HL-60/S4 treated with retinoic acid at 250 ng/mL for 4 days and 3 days (cell line): Measurements from ENCODE around the gene TM4SF20.
"Not testable (repeated sequence)": the region's sequence is repeated elsewhere in the genome, so short reads cannot be mapped to it uniquely, and the experiment has no call there.

Experiments
- in situ Hi-C: fragments of 300-500 bp; cut with MboI; formaldehyde crosslinking; loops from 2 replicates; pipeline ENCODE4 v1.7.0; 2022; ENCODE audit warnings: low sequenced_read_pairs

Gene TM4SF20

DNA sequence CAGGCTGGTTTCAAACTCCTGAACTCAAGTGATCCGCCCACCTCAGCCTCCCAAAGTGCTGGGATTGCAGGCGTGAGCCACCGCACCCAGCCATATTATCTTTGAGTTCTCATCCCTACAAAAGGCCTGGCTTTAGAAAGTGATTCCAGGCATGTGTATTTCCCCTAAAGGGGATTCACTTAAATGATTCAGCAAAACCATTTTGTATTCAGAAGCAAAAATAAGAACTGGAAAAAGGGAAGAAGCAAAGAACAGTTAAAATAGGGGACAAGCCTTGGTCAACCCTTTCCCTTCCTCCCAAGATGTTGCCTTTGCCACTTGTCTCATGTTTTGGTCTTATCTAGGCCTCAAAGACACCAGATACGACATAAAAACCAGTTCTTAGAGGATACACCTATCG lies 10.5 kb downstream of the TM4SF20 start:
- in situ Hi-C loops: no loop called here

DNA sequence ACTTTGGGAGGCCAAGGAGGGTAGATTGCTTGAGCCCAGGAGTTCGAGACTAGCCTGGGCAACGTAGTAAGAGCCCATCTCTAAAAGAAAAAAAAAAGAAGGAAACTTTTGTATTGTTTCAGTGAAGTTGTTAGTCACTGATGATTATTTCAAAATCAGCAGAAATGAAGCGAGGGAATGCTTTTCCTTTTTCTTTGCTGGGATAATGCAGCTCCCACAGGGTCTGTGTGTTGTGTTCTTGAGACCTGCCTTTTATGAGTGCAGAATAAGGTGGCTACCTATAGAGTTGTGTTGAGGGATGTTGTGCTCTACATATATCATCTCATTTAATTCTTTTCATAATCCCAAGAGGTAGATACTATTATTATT lies 11.7 kb downstream of the TM4SF20 start:
- in situ Hi-C loops: no loop called here

DNA sequence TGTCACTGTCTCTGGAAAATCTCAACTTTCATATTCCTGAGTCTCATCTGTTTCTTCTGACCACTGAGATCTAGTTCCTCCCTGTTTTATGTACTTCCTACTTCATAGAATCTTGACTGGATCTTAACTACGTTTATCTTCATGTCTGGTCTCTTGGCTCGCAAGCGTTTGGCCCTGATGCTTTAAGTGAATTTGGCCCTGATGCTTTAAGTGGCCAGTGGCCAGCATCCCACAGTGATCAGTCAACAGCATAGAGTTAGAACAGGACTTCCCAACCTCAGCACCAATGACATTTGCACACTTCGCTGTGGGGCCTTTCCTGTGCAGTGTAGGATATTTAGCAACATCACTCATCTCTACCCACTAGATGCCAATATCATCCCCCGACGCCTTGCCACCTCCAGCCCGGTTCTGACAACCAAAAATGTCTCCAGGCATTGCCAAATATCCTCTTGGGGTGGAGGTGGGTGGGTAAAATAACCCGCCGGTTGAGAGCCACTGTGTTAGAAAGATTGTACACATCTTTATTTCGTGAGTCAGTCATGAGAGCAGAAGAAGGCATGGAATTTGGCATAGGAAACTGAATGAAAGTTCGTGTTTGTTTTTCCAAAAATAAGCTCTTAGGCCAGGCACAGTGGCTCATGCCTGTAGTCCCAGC lies 12.2 kb downstream of the TM4SF20 start:
- in situ Hi-C loops: no loop called here

DNA sequence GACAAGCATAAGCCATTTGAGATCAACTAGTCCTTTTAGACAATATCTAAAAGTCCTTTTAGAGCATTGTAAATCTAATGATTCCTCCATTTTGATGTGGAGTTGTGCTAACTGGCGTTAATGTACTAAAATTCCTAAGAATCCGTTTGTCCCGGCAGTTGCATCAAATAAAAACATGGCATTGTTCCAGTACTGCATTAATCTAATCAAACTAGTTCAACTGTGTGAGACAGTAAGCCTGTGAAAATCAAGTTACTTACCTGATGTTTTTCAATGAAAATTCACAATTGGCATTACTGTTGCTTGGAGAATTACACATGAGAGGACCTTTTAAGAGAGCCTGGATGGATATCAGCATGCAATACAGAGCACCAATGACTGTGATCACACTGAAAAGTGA lies 13.3 kb downstream of the TM4SF20 start:
- in situ Hi-C loops: no loop called here

DNA sequence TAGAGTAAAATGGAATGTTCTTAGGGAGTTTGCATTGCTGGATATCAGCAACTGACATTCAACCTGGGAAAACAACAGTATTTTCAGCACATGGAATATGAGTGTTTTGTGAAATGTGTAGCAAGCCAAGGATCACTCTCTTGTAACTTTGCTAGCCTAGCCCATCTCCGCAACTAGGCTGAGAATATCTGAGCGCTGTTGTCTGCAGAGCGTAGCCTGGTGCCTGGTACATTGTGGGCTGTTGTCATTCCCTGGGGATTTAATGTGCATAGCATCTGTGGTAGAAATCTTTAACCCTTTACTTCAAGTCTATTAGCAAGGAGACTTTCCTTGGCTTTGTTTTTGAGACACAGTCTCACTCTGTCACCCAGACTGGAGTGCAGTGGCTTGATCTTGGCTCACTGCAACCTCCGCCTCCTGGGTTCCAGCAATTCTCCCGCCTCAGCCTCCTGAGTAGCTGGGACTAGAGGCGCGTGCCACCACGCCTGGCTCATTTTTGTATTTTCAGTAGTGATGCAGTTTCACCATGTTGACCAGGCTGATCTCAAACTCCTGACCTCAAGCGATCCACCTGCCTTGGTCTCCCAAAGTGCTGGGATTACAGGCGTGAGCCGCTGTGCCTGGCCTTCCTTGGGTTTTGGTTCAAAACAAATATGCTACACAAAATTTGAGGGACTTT lies 14.4 kb downstream of the TM4SF20 start:
- in situ Hi-C loops: not testable (repeated sequence)

DNA sequence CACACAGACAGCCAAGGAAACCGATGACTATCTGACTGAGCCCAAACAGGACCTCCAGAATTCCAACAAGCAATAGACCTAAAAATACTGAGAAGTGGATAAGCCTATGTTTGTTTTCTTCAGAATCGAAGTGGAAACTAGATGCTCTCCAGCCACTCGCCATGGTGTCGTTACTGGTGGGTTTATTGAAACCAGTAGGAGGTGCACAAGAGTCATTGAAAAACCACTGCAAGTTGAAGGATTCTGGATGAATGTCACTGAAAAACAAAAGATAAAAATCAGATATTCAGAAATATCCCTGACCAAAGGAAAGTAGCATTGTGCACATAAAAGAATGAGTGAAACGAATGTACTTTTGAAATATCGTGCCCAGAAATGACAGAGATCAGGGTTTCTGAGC lies 15.3 kb downstream of the TM4SF20 start:
- in situ Hi-C loops: no loop called here

DNA sequence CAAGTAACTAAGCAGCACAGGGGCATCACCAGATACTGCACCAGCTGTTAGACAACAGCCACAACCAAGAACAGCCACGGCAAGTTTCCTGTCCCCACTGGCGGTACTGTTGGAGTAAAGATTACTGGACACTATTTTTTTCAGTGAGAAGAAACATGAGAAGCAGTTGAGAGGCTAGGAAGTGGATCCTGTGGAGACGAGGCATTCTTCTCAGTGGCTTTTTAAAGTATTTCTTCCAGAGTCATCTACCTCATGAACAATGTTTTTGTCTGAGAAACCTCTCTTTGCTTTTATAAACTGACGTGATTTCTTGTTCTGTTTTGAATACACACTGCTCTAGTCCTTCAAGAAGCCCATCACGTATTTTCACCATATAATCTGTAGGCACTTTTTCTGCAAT lies 18.8 kb downstream of the TM4SF20 start:
- in situ Hi-C loops: no loop called here

DNA sequence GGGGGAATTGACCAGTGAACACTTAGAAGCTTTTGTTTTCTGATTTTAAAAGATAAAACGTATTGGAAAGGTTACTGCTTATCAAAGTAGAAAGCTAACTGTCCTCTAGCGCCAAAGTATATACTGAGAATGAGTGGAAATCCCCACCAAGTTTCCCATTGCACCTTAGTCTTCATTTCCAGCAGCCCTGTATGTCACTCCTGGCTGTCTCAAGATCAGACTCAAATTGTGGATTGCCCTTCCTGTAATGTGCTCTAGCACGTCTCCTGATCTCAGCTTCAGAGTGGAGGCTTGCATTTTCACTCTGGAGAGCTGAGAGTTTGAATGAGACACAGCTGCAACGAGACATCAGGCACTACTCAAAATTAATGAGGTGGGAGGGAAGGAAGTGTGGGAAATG lies 27.5 kb downstream of the TM4SF20 start:
- in situ Hi-C loops: no loop called here

DNA sequence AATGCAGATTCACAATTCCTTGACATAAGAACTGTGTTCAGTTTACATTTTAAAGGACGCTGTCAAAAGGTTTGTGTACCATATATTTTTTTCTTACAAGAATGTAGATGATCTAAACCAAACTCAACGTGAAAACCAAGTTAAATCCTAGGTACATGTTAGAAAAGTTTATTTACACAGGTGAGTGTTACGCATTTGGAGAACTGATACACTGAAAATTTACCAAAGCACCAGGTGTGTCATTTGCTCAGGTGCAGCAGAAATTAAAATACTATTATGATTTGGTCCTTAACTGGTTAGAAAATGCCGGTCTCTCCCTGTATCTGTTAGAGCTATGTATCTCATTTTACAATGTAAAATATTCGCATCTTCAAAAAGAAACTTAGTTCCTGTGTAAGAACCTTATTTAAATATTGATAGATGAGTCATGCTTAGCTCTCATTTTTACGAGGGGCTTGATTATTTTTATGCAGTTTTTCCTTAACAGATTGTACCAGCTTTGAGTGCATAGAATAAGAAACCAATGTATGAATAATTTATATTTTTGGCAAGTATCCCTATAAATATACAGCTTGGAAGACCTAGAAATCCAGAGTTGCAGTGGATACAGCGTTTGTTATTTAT lies 29.0 kb downstream of the TM4SF20 start:
- in situ Hi-C loops: no loop called here

DNA sequence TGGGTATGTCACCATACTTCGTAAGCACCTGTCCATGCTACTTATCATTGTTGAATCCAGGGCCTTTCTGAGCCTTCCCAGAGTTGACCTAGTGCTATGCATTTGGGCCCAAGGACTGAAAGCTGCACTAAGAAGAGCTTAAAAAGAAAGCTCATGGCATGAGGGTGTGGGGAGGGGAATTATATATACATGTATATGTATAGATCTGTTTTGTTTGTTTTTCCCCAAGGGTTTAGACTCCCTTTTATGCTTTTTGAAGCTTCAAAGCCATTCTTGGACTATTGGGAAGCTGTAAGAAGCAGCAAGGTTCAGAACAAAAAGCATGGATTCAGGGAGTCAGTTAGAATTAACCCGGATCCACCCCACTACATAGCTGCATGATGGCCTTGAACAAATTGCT lies 30.8 kb downstream of the TM4SF20 start:
- in situ Hi-C loops: no loop called here

DNA sequence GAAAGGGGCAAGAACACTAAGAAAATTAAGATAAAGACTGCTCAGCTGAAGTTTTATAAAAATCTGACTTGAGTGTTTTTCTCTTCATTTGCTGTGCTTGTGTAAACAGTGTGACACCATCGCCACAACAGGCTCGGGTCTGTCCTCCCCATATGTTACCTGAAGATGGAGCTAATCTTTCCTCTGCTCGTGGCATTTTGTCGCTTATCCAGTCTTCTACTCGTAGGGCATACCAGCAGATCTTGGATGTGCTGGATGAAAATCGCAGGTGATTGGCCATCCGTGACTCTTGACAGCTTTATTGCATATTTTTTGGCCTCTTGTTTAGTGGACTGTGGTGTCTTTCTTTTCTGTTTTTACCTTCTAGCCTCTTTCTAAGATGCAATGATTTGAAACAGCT lies 32.0 kb downstream of the TM4SF20 start:
- in situ Hi-C loops: no loop called here

DNA sequence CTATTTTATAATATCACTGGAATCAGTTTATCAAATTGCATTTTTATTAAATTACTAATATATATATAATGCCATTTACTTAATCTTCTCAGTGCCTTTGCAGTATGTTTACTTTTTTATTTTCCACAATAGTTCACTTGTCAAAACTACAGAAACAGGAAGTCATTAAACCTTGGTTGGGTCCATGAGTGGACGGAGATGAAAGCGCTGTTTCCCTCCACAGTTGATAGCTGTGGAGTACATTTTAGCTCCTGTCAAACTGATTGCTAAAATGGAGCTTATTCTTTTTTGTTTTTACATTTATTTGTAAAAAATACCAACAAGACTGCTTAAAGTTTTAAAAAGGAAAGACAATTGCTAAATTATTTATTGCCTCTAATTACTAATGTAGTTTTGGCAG lies 34.9 kb downstream of the TM4SF20 start:
- in situ Hi-C loops: no loop called here

DNA sequence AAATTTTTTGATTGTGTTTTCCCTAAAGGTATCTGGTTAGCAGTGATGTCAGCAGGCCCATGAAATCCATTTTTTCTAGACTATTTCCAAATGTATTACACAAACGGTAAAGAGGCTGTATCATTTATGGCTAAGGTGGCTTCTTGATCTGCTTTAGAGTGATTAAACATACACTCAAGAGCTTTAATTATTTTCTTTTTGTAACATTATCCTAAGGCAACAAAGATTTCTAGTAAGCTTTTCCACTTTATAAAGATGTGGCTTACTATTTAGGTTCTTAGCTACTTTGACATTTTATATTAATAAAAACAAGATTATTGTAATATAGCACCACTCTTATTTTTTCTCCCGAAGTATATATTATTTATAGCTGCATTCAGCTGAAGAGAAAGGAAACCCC lies 37.6 kb downstream of the TM4SF20 start:
- in situ Hi-C loops: no loop called here

DNA sequence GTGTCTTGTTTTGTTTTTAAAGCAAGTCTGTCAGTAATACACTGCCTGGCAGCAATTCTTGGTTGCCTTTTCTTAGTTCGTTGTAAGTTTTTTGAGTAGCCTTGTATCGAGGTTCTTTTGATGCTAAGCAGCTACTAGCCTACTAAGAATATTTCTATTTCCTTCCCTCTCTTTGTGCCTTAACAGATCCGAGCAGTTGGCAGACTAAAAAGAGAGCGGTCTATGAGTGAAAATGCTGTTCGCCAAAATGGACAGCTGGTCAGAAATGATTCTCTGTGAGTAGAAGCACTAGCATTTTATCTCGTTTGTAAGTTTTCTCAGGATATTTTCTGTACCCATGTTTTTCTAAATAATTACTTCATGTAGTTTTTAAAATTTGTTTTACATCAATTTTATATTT lies 39.0 kb downstream of the TM4SF20 start:
- in situ Hi-C loops: no loop called here

DNA sequence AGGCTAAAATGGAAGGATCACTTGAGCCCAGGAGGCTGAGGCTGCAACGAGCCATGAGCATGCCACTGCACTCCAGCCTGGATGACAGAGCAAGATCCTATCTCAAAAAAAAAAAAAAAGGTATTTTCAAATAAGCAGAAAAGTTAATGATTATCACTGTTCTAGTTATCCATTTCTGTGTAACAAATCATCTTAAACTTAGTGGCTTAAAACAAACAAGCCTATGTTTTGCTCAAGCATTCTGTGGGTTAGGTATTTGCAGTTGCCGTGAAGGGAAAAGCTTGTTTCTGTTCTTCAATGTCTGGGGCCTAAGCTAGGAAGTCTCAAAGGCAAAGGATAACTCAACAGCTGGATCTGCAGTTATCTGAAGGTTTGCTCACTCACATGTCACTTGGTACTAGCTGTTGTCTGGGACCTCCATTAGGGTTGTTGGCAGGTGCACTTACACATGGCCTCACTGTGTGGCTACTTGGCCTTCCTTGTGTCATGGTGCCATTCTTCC lies 40.0 kb downstream of the TM4SF20 start:
- in situ Hi-C loops: no loop called here

DNA sequence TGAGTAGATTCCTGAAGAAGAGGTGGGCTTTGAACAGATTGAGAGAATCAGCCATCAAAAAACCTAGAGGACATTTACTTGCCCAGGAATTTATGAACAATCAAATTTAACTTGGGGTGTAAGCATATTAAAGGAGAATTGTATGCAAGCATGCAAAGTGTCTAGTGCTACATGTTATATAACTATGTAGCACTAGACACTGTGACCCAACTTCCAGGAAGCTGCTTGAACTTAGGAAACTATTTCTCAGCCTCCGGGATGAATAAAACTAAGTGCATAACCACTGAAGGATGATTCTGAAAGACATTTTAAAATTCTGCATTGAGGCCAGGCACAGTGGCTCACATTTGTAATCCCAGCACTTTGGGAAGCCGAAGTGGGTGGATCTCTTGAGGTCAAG lies 41.7 kb downstream of the TM4SF20 start:
- in situ Hi-C loops: no loop called here

DNA sequence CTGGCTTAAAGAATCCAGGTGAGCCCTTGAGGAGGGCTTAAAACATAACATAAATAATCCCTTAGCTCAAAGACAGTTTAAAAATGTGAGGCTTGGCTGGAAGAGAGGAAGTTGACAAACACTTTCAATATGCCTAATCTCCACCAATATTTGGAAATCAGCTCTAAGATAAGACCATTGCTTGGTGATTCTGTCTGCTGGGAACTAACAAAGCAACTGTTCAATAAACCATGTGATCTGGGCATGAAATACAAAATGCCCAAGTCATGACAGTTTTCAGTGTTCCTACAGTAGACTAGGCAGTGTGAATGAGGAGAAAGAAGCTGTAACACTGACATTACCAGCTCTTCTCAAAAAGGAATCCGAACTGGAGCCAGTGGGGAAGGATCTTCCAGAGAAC lies 43.4 kb downstream of the TM4SF20 start:
- in situ Hi-C loops: no loop called here

DNA sequence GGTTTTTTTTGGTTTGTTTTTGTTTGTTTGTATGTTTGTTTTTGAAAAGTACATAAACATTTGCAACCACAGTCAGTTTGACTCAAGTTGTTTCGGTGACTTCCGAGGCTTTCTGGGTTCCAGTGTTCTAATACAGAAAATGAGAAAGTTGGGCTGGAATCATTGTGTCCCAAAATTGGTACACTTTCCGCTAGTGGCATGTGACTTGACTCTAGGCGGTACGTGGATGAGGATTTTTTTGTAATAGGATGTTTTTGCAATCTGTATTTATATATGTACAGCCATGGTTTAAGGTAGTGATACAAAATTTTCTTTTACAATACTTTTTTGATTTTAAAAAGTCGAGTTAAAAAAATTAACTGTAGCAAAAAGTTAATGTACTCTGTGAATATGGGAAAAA lies 52.3 kb downstream of the TM4SF20 start:
- in situ Hi-C loops: no loop called here

DNA sequence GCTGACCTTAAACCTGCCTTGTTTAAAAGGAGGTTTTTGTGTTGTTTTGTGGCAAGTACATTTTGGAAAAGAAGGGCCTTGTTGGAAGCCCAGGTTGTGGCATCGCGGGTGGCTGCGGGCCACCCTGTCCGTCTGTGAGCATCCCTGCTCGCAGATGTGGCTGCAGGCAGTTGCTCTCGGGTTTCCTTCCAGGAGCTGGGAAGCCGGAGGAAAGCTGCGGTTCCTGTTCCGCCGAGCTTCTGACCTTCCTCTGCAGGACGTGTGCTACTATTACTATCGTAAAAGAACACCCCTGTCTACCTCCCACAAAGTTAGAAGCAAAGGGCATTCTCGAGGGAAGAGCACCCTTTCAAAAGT lies 53.3 kb downstream of the TM4SF20 start:
- in situ Hi-C loops: no loop called here

DNA sequence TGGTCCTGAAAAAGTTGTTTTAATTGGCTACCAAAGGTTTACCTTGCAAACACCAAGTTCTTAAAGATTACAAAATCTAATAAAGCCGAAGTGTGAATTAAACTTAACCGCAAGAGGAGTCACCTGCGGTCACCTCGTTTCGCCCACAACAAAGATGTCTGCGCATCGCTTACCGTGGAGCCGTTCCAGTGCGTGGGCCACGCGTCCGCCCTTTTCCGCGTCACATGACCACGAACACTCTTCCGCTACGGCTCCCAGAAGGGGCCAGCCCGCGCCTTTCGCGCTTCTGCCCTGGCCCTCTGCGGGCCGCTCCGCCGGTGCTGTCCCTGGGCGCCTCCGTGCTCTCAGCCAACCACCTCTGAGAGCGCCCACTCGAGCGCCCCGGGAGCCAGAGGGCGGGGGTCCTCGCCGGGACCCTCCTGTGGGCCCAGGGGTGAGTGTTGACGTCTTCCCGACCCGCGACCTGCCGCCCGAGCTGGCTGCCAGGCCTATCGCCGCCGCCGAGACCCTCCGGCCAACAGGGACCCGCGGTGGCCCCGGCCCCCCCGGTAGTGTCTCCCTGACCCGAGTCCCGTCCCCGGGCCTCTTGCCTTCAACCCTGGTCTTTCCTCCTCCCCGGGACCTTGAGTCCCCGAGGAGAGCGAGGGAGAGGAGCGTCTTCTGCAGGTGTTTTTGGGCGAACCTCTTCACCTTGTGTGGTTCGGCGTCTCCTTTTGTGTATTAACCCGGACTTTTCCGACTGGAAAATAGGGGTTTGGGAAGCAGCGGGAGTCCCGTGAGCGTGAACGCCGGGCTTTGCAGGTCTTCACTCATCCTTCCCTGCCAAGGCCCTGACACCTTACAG lies 53.9 kb downstream of the TM4SF20 start, which contains the start of gene MFF:
Gene MFF, plus strand, starts transcription at position 257 of the 844 bp plus-strand sequence. CDS start 5,415 bp downstream, outside the sequence.
- in situ Hi-C loops: no loop called here

DNA sequence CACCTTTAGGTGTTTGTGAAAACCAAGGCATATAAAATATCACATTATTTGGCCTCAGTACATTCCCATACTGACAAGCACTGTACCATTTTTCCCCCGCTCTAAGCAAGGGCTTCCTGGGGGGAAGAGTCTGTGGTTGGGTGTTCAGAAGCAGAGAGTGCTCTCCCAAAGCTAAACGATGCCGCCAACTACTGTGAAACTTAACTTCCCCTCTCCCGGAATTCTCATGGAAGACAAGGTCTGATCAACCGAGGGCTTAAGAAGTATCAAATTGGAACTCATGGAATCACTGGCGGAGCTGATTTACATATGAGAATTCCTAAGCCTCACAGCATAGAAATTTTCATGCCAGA lies 54.5 kb downstream of the TM4SF20 start:
- in situ Hi-C loops: no loop called here

DNA sequence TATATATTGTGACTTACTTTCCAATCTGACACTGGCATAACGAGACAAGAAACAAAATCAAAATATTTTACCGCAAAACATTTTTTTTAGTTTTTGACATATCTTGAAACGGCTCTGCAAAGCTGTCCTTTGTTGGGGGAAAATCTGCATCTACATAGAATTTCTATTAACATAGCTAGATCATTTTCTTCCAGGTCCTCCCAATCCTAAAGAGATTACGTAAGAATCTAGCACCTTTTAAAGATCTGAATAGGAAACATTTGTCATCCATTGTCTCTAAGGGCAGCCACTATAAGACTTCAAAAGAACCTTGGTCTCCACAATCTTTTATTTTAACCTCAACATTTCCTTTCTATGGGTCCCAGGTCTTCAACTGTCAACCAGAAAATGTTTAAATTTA lies 55.3 kb downstream of the TM4SF20 start:
- in situ Hi-C loops: no loop called here
